C4-2B (cell line): Measurements from ENCODE around the gene P2RY2.

Source experiments
- CTCF ChIP-seq: fragments of 450-650 bp; conservative IDR thresholded peaks from 2 replicates; pipeline ENCODE4 v1.5.1; 2017; ENCODE audit warnings: mild to moderate bottlenecking
- ZFX ChIP-seq: fragments of 450-650 bp; IDR thresholded peaks from 2 replicates; pipeline ENCODE4 v1.6.1; 2017

GRCh38 chr11:73203790-73204189 is 14.3 kb upstream of the P2RY2 start:
- TF ChIP-seq CTCF = no peak
- TF ChIP-seq ZFX = no peak
